Measurements from ENCODE around the gene FGF1.

Gene FGF1

GRCh38 chr5:142685418-142686209 is at the start of gene FGF1:
FGF1 (minus strand) TSS chr5:142686090; CDS start chr5:142614127, 71,963 bp downstream.
- no peak for DNase-seq

GRCh38 chr5:142727735-142728047 is 41.8 kb upstream of the FGF1 start:
- DNase-seq, result no peak

GRCh38 chr5:142726188-142726731 is 40.4 kb upstream of the FGF1 start:
- no peak for DNase-seq

GRCh38 chr5:142725231-142726187 is 39.6 kb upstream of the FGF1 start:
- no peak for DNase-seq

DNA sequence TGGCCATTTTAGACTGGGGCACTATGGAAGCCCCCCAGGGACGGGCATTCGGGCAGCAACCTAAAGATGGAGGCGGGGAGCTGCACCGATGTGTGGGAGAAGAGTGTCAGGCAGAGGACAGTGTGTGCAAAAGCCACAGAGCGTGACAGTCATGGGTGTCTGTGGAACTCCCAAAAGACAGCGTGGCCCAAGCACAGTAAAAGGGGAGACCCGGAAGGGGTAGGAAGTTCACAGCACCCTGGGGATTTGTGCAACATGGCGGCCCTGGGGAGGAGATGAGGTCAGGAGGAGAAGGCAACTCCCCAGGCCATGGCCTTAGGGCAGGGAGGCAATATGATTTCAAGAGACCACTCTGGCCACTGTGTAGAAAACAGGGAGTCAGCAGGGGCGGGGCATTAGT is 38.9 kb upstream of the FGF1 start:
- no peak for DNase-seq

- DNase-seq, result no peak
Measured at GRCh38 chr5:142722896-142723295, 37.0 kb upstream of the FGF1 start.

DNA sequence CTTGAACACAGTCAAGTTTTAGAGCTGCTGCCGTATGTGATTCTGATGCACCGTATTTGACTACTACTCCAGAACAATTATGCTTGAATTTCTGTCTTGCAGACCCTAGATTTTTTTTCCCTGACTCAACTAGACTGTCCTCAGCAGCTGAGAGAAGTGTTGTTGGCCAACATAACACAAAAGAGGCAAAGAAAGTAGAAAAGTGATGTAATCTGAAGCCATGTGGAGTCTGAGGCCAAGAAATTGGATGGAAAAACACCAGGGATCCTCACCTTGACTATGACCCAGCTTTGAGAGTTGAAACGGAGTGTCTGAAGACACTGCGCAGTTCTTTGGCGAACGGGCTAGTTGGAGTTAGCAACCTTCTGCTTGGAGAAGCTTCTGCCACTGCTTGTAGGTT is 36.3 kb upstream of the FGF1 start:
- DNase-seq, result no peak

DNA sequence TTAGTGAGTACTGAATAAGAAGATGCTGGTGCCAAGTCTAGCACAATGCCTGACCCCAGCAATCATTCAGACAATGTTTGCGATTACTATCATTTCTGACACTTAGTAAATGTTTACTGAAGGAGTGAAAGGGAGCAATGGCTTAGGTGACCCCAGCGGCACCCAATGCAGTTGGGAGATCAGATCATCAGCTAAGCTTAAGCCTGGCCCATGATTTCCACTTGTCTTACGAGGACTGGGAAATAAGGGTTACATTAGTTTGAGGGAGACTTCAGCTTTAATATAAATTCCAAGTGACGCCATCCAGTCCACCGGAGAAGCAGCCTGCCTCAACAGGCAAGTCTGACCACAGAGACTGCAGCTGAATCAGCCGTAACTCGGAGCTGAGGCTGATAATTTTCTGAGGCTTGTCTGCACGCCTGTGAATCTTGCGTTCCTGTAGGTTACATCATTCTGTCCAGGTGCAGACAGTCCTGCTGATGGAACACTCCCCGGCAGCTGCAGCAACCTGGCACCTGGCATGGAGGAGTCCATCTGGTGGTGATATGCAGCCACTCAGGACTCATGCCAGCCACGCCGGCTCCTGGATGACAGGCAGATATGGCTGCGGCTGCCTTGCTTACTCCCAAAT is 34.9 kb upstream of the FGF1 start:
- peak; percentile 76 for DNase-seq

GRCh38 chr5:142719836-142720370 is 34.0 kb upstream of the FGF1 start:
- DNase-seq, result no peak

- peak; percentile 7 for DNase-seq
Measured at GRCh38 chr5:142717582-142718215, 31.8 kb upstream of the FGF1 start.

- peak; percentile 35 for DNase-seq
Measured at GRCh38 chr5:142716963-142717362, 31.1 kb upstream of the FGF1 start.

DNA sequence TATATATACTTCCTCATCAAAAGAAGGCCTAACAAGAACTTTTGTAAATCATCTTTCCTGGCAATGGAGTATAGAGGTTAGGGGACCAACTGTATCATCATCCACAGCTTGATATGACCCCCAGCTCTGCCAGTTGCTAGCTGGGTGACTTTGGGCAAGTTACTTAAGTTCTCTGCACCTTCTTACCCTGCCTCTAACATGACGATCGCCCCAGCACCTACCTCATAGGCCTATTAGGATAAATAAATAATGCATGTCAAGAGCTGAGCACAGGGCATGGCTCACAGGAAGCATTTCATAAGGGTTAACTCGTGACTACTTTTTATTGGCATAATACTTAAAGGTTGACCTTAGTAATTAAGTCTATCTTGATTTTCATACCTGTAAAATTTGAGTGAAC is 29.4 kb upstream of the FGF1 start:
- no peak for DNase-seq

- DNase-seq, result peak; percentile 85
Measured at GRCh38 chr5:142713121-142713706, 27.3 kb upstream of the FGF1 start.

DNA sequence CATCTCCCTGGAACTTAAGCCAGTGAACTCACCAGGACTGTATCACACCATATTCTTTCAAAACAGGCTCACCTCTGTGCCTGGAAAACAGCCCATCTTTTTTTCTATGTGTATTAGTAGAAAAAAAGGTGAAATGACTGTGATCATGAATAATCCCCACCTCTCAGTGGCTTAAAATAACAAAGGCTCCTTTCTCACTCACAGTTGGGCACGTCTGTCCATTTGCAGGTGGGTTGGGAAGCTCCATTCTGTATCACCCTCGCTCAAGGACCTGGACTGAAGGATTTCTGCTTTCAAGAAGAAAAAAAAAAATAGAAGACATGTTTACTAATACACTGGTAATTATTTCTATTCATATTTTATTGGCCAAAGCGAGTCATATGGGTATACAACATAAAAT is 17.3 kb upstream of the FGF1 start:
- no peak for DNase-seq

GRCh38 chr5:142701673-142702311 is 15.9 kb upstream of the FGF1 start:
- no peak for DNase-seq

GRCh38 chr5:142700566-142700965 is 14.7 kb upstream of the FGF1 start:
- DNase-seq, result no peak

DNA sequence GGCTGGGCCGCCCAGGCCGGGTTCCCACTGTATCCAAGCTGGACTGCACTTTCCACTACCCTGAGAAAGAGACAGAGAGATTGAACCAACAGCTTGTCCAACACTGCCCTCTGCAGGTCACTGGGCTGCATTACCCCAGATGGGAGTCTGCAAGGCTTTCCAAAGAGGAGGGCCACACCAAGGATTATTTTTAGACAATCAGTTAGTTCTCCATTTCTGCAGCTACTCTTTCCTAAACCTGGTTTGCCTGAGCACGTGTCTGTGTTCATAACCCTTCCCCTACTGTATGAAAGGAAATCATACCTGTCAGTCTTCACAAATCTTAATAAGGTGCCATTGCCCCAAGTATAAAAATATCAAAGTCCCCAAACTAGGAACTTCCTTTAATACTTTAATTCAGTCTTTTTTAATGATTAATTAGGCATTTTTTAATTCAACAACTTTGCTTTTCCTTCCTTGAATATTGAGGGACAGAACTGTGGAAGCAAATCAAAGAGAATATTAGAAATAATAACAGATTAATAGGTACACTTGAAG is 13.4 kb upstream of the FGF1 start:
- peak; percentile 69 for DNase-seq

DNA sequence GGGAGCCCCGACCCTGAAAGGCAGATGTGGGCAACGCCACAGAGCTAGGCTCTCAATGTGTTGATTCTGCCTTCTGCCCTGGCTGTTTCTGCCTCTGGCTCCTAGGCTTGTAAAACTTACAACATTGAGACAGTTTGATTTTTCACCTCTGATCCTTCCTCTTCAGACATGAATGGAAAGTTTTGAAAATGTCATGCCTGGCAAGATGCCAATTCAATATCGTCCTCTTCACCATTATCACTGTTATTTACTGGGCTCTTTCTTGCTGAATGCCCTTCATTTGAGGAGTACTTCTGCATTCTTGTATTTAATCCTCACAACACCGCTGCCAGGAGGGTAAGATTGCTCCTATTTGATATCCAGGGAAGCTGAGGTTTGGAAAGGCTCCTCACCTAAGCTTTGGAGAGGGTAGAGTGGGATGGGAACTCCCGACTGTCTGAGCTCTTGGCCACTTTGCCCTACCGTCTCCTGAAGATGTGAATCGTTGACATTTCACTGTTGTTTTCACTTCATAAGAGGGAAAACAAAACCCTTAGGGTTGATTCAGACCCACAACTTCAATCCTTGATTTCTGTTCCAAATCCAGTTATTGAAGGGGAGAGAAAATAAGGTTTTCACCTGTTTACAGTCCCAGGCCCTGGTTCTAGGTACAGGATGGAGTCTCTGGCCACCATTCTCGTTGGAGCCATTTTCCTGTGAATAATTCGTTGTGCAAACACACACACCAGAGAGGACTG is 12.7 kb upstream of the FGF1 start:
- no peak for DNase-seq

DNA sequence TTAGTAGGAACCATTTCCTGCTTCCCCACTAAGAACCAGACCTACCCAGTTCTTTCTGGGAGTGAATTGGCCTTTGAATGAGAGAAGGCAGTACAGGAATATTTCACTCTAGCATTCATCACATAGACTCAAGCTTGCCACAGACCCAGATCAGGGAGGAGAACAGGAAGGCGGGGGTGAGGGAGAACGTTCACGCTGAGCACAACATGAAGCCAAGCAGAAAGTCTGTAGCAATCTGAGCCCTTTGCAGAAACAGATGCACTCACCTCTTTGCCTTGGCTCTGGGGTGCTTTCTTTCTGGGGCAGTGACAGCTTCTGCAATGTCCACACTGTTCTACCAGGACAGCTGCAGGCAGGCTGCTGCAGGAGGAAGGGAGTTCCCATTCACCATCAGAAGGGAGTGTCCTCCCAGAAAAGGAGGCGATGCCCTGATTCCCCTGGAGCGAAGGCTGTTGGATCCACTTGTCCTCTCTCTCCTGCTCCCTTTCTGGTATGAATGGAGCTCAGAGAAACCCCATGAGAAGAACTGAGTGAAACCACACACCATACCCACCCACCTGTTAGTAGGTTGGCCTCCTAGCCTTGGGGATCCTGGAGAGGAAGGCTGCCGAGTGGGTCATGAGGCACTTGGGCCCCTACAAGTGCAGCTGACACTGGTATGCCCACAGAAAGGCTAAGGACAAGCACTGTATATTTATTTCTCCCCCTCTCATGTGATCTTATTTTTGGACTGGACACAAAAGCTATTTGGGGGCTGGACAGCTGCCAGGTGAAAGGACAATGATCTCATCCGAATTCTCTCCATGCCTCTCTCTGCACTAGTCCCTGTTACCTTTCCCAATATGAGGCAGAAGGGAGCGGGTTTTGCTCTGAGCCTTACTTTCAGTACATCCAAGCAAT is 11.7 kb upstream of the FGF1 start:
- DNase-seq, result no peak

Measured in NCI-H510A treated with DMSO at 0.1 percent for 48 hours (cell line).